DMS 273 treated with DMSO at 0.1 percent for 48 hours (cell line): ENCODE data around the gene NDEL1.
A peak's percentile ranks its signal among the peaks of the same experiment; 100 is the strongest.

Source experiments
- DNase-seq: peaks from one replicate; lab custom pipeline; 2025; lab: John Stamatoyannopoulos, UW

Gene NDEL1

GRCh38 chr17:8413938-8414337 is 21.7 kb upstream of the NDEL1 start:
- DNase-seq = no peak

GRCh38 chr17:8417806-8418205 is 17.9 kb upstream of the NDEL1 start:
- no peak for DNase-seq

GRCh38 chr17:8418471-8418870 is 17.2 kb upstream of the NDEL1 start:
- no peak for DNase-seq

- DNase-seq = no peak
Measured at GRCh38 chr17:8419305-8419704, 16.4 kb upstream of the NDEL1 start.

GRCh38 chr17:8420041-8420934 is 15.4 kb upstream of the NDEL1 start:
- DNase-seq = no peak

- DNase-seq = no peak
Measured at GRCh38 chr17:8421571-8421970, 14.1 kb upstream of the NDEL1 start.

- DNase-seq = no peak
Measured at GRCh38 chr17:8426094-8426720, 9.5 kb upstream of the NDEL1 start.

GRCh38 chr17:8426802-8427201 is 8.9 kb upstream of the NDEL1 start:
- no peak for DNase-seq

GRCh38 chr17:8430966-8431365 is 4.7 kb upstream of the NDEL1 start:
- DNase-seq = no peak

- peak; percentile 2 for DNase-seq
Measured at GRCh38 chr17:8436169-8436843, 622 bp downstream of the NDEL1 start.

- DNase-seq = no peak
Measured at GRCh38 chr17:8436844-8437171, 1.1 kb downstream of the NDEL1 start.

- DNase-seq = no peak
Measured at GRCh38 chr17:8438441-8438840, 2.8 kb downstream of the NDEL1 start.

GRCh38 chr17:8439681-8440080 is 4.0 kb downstream of the NDEL1 start:
- DNase-seq = no peak

- no peak for DNase-seq
Measured at GRCh38 chr17:8441690-8442089, 6.0 kb downstream of the NDEL1 start.

- no peak for DNase-seq
Measured at GRCh38 chr17:8442310-8442709, 6.6 kb downstream of the NDEL1 start.

GRCh38 chr17:8443756-8444155 is 8.1 kb downstream of the NDEL1 start:
- DNase-seq = no peak

GRCh38 chr17:8444494-8444893 is 8.8 kb downstream of the NDEL1 start:
- DNase-seq = no peak

- DNase-seq = no peak
Measured at GRCh38 chr17:8445536-8445935, 9.9 kb downstream of the NDEL1 start.

- no peak for DNase-seq
Measured at GRCh38 chr17:8447799-8448198, 12.1 kb downstream of the NDEL1 start.

- DNase-seq = no peak
Measured at GRCh38 chr17:8448310-8448709, 12.6 kb downstream of the NDEL1 start.

GRCh38 chr17:8451933-8452614 is 16.4 kb downstream of the NDEL1 start:
- DNase-seq = no peak

GRCh38 chr17:8453326-8453725 is 17.6 kb downstream of the NDEL1 start:
- DNase-seq = no peak
